Stimulated activated CD4-positive, alpha-beta T cell treated with anti-CD3 and anti-CD28 coated beads, Interleukin-15, amount 100 ng/mL, for 24 hours (primary cell): ENCODE measurements around the gene KLF6.

Experiments used
- DNase-seq: peaks from one replicate; pipeline ENCODE4 v3.0.0-alpha.2; 2020

Gene KLF6

DNA sequence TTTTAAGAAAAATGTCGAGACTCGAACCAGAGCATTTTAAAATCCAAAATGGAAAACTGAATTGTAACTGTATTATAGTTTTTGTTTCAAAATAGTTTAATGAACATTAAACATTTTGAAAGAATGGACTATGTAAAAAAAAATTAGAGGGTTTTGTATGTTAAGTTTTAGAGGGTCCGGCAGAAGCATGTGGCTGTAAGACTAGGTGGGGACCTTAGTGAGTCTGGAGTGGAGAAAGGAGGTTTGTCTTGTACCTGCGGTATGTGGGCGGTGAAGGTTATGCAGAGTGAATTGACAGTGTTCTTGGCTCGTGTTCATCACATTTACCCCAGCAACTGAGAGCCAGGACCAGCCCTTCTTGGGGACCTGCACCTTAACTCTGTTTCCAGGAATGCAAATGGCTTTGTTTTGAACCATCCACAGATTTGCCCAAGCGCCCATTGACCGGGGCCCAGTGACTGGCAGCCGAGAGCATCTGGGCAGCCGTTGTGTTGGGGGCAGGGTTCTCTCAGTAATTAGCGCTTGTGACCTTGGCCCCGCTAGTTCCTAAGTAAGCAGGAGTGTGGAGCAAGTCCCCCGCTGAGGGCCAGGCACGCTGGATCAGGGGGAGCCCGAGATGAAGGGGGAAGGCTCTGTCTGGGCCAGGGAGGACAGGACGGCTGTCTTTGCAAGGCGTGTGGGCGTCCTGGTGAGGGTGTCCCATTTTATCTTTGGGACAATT is 1.4 kb upstream of the KLF6 start:
- DNase-seq = peak; percentile 62

DNA sequence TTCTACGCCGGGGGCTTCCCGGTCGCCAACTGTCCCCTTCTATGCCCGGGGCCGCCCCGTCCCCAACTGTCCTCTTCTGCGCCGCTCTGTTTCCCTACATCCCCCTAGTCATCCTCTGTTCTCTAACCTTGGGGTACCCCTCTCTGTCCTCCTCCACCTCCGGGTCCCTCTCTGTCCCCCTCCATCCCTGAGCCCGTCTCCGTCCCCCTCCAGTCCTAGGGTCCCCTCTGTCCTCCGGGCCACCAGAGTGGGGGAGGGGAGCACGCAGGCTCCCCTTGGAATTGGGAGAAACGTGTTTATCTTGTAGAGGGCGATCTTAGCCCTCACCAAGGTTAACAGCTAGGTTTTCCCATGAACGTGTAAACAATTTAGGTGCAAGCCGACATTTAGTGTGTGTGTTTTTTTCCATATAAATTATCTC is 852 bp upstream of the KLF6 start:
- peak; percentile 55 for DNase-seq

- DNase-seq = peak; percentile 99
These were observed 342 bp upstream of the KLF6 start for GRCh38 chr10:3785251-3785850.

DNA sequence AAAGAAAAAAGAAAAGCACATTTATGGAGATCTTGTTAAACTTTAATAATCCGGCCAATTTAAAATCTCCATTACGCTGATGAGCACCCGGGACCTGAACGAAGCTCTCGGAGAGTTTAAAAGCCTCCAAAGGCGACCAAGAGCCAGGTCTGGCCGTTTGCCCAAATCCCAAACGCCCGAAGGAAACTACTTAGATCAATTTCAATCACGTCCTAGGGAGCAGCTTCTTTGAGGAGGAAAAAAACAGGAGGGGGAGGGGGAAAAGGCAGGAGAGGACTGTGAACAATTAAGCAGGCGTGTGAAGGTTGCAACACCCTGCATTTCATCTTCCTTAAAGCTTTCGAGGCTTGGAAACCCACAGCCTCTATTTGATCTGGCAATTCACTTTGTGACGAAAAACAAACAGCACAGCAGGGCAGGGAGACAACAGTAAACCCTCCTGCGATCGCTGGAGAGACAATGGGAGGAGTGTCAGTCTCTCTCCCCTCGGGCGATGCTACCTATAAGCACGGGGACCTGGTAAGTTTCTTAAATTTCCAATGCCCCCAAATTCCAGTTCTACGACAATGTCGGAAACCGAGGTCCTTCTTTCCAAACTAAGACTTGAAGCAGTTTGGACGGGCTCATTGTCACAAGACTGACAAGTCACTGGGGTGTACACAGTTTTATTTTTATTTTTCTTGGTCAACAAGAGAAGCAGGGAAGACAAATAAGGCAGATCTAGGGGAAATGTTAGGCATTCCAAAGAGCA is 1.2 kb downstream of the KLF6 start:
- no peak for DNase-seq

GRCh38 chr10:3783316-3783681 is 1.7 kb downstream of the KLF6 start:
- DNase-seq = peak; percentile 85

- DNase-seq = peak; percentile 48
These were observed 2.3 kb downstream of the KLF6 start for GRCh38 chr10:3782451-3783315.

- DNase-seq = no peak
These were observed 2.9 kb downstream of the KLF6 start for GRCh38 chr10:3782146-3782450.

DNA sequence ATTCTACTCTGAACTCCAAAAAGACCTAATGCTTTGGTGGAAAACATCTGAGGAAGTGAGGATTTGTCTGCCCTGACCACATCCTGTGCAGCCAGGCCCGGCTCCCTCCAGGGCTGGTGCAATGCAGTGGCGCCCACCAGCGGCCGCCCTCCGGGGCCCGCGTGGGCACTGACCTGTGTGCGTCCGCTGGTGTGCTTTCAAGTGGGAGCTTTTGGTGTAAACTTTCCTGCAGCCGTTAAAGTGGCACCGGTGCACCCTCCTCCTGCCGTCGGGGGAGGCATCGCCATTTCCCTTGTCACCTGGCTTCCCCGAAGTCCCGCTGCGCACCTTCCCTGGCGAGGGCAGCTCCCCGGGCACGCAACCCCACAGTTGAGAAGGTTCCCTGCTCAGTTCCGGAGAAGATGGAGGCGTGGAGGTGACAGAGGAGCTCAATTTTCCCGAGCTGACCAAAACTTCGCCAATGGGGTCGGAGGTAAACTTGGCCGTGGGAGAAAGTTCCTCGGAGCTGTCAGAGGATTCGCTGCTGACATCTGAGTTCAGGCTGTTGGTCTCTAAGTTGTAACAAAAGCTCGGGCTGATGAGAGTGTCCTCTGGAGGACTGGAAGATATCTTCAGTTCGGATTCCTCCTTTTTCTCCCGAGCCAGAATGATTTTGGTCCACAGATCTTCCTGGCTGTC is 3.4 kb downstream of the KLF6 start:
- DNase-seq = peak; percentile 63

DNA sequence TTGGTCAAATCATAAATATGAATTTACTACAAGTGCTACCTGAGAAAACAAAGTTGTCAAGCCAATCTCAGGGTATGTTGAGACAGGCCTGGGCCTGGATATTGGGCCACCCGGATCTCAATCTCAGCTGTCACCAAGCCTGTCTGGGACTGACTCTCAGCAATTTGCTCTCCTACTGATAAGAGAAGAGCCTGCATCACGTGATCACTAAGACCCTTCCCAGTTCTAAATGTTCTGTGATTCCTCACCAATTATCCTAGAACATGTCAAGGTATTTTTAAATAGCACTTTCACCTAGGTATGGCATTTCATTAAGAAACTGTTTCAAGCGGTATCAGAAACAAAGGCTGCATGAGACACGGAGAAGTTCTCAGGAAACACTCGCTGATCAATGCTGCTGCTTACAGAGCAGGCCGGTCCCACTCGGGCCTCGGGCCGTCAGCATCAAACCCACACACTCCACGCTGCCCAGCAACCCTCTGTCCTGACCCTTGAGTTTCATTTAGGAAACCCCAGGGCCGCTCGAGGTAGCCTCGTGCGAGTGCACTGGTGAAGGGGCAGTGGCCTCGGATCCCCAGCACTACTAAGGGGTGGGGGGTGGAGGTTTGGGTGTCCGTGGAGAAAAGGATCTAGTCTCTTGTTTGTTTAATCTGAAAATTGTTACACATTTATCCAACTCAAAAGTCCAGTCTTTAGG is 4.1 kb downstream of the KLF6 start:
- DNase-seq = no peak

- DNase-seq = no peak
These were observed 4.8 kb downstream of the KLF6 start for GRCh38 chr10:3780021-3780770.

DNA sequence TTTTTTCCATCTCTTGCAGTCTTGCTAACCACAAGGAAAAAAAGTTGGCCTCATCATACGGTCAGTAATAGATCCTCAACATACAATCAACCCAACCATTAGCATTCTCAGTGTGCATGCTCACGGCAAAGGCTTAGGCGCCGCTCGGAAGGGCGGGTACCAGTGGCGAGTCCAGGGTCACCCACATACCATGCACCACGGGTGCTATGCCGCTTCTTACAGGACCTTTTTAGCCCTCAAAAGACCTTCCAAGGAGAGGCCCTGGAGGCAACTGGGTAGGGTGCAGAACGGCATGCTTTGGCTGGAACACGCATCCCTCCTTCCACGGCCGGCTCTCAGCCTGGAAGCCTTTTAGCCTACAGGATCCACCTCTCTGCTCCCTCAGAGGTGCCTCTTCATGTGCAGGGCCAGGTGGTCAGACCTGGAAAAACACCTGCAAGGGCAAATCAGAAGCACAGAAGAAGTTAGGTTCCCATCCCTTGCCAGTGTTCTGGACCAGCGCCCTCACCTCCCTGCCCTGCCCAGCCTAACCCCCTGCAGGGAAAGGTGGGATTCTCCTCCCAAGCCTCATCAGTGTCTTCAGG is 5.8 kb downstream of the KLF6 start:
- DNase-seq = no peak

- DNase-seq = no peak
These were observed 6.3 kb downstream of the KLF6 start for GRCh38 chr10:3778692-3779157.

GRCh38 chr10:3777981-3778691 is 6.9 kb downstream of the KLF6 start:
- DNase-seq = no peak

- DNase-seq = peak; percentile 65
These were observed 8.0 kb downstream of the KLF6 start for GRCh38 chr10:3776796-3777571.

- no peak for DNase-seq
These were observed 9.1 kb downstream of the KLF6 start for GRCh38 chr10:3775696-3776551.

DNA sequence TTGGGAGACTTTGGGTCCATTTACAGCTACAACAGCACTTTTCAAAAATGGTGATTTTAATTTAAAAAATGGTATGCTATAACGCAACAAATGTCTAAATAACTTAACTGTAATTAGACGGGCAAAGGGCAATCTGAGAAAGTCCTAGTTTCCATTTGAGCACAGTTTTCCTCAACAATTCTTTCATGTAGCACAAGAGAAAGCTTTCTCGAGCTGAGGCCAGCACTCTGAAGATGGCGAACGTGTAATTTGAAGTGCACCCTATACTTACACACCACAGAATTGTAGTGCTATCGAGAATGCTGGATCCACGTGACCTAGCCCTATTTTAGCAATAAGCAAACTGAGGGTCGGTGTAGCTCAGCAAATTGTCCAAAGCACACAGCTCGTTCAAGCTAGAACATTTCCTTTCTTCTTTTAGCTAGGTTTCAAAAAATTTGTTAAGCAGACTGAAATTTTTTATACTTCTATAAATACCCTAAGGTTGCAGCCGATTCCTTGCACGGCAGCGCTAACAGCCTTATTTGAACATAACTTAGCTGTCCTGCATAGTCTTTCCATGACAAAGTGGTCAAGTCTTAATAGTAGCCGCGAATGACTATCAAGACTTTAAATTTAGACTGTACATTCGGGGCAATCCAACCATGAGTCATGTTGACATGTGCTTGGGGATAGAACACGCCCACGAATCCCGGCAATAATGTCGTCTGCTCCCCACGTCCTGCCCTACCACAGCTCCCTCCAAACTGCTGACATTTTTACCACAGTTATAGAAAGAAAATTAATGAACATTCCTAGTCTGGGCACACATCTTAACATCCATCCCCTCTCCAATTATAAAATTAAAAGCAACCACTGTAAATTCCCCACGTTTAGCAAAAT is 10.0 kb downstream of the KLF6 start:
- DNase-seq = peak; percentile 39
